Endothelial cell of umbilical vein (primary cell): Measurements from ENCODE around the gene PCARE.

Experiments used
- EZH2 ChIP-seq: IDR thresholded peaks from 2 replicates; pipeline ENCODE4 v1.6.1; 2012; ENCODE audit warnings: borderline replicate concordance, low read depth, mild to moderate bottlenecking, moderate library complexity, low read length, inconsistent platforms; ENCODE audit not compliant: severe bottlenecking
- FOS ChIP-seq: IDR thresholded peaks from 2 replicates; pipeline ENCODE4 v1.6.1; 2011; ENCODE audit warnings: mild to moderate bottlenecking, low read length, moderate library complexity, borderline replicate concordance; ENCODE audit not compliant: insufficient read depth
- MYC ChIP-seq: IDR thresholded peaks from one replicate; pipeline ENCODE4 v1.6.1; 2011; ENCODE audit warnings: mild to moderate bottlenecking, low read depth, low read length
- POLR2A ChIP-seq: IDR thresholded peaks from 2 replicates; pipeline ENCODE4 v1.6.1; 2012; ENCODE audit warnings: low read depth, mild to moderate bottlenecking, control low read depth, low read length
- POLR2AphosphoS5 ChIP-seq: IDR thresholded peaks from 2 replicates; pipeline ENCODE4 v1.6.1; 2012; ENCODE audit warnings: low read depth, mild to moderate bottlenecking, control low read depth, low read length, moderate library complexity; ENCODE audit not compliant: insufficient read depth
- TF ChIP-seq, protein P1 (sequence below), 2 donors: IDR thresholded peaks; 1 replicate in 1 of 2; 2 replicates in 1 of 2; pipeline ENCODE4 v1.5.1; 2011; ENCODE audit warnings: low read length in 2 of 2, mild to moderate bottlenecking in 2 of 2, moderate library complexity in 2 of 2, control low read depth in 1 of 2, inconsistent platforms in 1 of 2, low read depth in 1 of 2; ENCODE audit not compliant: insufficient read depth in 1 of 2; ENCODE audit errors: extremely low read depth in 1 of 2
- TF ChIP-seq, protein P2 (sequence below): IDR thresholded peaks from 2 replicates; pipeline ENCODE4 v1.6.1; 2011; ENCODE audit not compliant: insufficient read depth, insufficient read length

DNA sequence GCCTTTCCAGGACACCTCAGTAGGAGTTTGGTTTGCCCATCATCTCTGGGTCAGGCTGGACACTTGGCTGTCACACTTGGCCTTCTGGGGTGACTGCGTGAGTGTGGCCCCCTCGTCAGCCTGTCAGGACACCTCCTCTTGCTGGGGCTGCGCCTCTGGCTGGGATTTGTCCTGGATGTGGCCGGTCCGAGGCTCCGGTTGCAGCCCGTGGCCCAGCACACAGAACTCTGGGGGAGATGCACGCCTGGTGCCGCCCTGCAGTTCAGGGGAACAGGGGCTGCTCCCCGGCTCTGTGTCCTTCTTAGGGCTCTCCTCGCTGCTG is 9.6 kb downstream of the PCARE start:
- TF ChIP-seq, protein P1, sequence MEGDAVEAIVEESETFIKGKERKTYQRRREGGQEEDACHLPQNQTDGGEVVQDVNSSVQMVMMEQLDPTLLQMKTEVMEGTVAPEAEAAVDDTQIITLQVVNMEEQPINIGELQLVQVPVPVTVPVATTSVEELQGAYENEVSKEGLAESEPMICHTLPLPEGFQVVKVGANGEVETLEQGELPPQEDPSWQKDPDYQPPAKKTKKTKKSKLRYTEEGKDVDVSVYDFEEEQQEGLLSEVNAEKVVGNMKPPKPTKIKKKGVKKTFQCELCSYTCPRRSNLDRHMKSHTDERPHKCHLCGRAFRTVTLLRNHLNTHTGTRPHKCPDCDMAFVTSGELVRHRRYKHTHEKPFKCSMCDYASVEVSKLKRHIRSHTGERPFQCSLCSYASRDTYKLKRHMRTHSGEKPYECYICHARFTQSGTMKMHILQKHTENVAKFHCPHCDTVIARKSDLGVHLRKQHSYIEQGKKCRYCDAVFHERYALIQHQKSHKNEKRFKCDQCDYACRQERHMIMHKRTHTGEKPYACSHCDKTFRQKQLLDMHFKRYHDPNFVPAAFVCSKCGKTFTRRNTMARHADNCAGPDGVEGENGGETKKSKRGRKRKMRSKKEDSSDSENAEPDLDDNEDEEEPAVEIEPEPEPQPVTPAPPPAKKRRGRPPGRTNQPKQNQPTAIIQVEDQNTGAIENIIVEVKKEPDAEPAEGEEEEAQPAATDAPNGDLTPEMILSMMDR (IDR thresholded peaks at IDR 0.05; ENCODE audit: extremely low read depth in 1 of 2, insufficient read depth in 1 of 2, low read depth in 1 of 2, low read length in 2 of 2), result no peak
- TF ChIP-seq EZH2 (no peak), POLR2A (no peak), POLR2AphosphoS5 (no peak), MYC (no peak), FOS (no peak)
- TF ChIP-seq, protein P2, sequence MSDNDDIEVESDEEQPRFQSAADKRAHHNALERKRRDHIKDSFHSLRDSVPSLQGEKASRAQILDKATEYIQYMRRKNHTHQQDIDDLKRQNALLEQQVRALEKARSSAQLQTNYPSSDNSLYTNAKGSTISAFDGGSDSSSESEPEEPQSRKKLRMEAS, result no peak
